CD4-positive, alpha-beta T cell (primary cell): Measurements from ENCODE around the gene RMDN2. TPM values are rescaled to one million over a fixed set of nuclear protein-coding genes. Genes with fewer than 3 reads are reported as not detected.
"Not testable (repeated sequence)": the region's sequence is repeated elsewhere in the genome, so short reads cannot be mapped to it uniquely, and the experiment has no call there.

Experiments
- ATAC-seq: fragments of 200-7000 bp; cut with Tn5 transposase; one replicate; pipeline ENCODE4 v1.10.0; 2022; ENCODE audit warnings: mild to moderate bottlenecking; ENCODE audit not compliant: poor library complexity
- CTCF ChIA-PET: fragments of 350-600 bp; sonication (Branson Sonifier 250); formaldehyde crosslinking; loops from one replicate; lab custom pipeline; 2021; ENCODE audit warnings: antibody characterized with exemption, inconsistent platforms; lab: Charles Lee
- POLR2A ChIA-PET: fragments of 350-600 bp; sonication (Branson Sonifier 250); formaldehyde crosslinking; loops from one replicate; lab custom pipeline; 2021; ENCODE audit warnings: antibody characterized with exemption, inconsistent platforms; lab: Charles Lee
- DNase-seq, 14 experiments: peaks; one replicate each; pipeline ENCODE4 v3.0.0-alpha.2; 2013 to 2020; ENCODE audit warnings: mixed read lengths in 2 of 14
- H3K27ac ChIP-seq, 2 donors: one replicate each; pipeline versions ENCODE4 v1.5.1 to v1.7.0; 2013; ENCODE audit warnings: low read length in 2 of 2, low read depth in 1 of 2, mild to moderate bottlenecking in 1 of 2
- H3K27me3 ChIP-seq, 2 experiments: 1 replicate in 1 of 2; 2 replicates in 1 of 2; pipeline versions ENCODE4 v1.6.1 to v1.7.0; 2013; ENCODE audit warnings: low read length in 2 of 2, control low read depth in 1 of 2, mild to moderate bottlenecking in 1 of 2, moderate library complexity in 1 of 2; ENCODE audit not compliant: insufficient read depth in 2 of 2, control insufficient read depth in 1 of 2
- H3K36me3 ChIP-seq: one replicate; pipeline ENCODE4 v1.6.1; 2013; ENCODE audit warnings: low read length, control low read depth; ENCODE audit not compliant: insufficient read depth
- H3K4me1 ChIP-seq: one replicate; pipeline ENCODE4 v1.6.1; 2013; ENCODE audit warnings: low read length, control low read depth; ENCODE audit not compliant: insufficient read depth
- H3K4me3 ChIP-seq: one replicate; pipeline ENCODE4 v1.5.1; 2013; ENCODE audit warnings: mild to moderate bottlenecking, low read length, moderate library complexity
- H3K9me3 ChIP-seq, 2 experiments: 1 replicate in 1 of 2; 2 replicates in 1 of 2; pipeline versions ENCODE4 v1.6.1 to v1.7.0; 2013; ENCODE audit warnings: low read length in 2 of 2, mild to moderate bottlenecking in 2 of 2, control low read depth in 1 of 2, moderate library complexity in 1 of 2; ENCODE audit not compliant: control insufficient read depth in 1 of 2, insufficient read depth in 1 of 2
- H3K27ac Mint-ChIP-seq: one replicate; pipeline ENCODE4 v1.8.0; 2020; ENCODE audit warnings: mixed read lengths
- H3K27me3 Mint-ChIP-seq: one replicate; pipeline ENCODE4 v1.8.0; 2021; ENCODE audit warnings: mixed read lengths
- H3K36me3 Mint-ChIP-seq: one replicate; pipeline ENCODE4 v1.8.0; 2021; ENCODE audit warnings: low read depth, mixed read lengths
- H3K4me1 Mint-ChIP-seq: one replicate; pipeline ENCODE4 v1.8.0; 2021; ENCODE audit warnings: low read depth, mixed read lengths
- H3K4me3 Mint-ChIP-seq: one replicate; pipeline ENCODE4 v1.8.0; 2020; ENCODE audit warnings: mild to moderate bottlenecking, mixed read lengths
- H3K9me3 Mint-ChIP-seq: one replicate; pipeline ENCODE4 v1.8.0; 2020; ENCODE audit warnings: mixed read lengths
- intact Hi-C, 2 experiments: fragments of 100-400 bp; cut with DNase I in 1 of 2; cut with micrococcal nuclease in 1 of 2; formaldehyde crosslinking; loops; one replicate each; pipeline versions ENCODE4 v1.15.1 to v1.9.0; 2023 to 2025; cut with DNase I, micrococcal nuclease
- total RNA-seq, 174 experiments: library from RNA in 2 of 174; stranded (reverse) in 2 of 174; gene quantifications; one replicate each; pipeline ENCODE4 v1.2.3 and lab custom pipeline; 2021 to 2026
- TF ChIP-seq, protein P1 (sequence below): fragments of 200-600 bp; IDR thresholded peaks from one replicate; pipeline ENCODE4 v1.8.0; 2022; ENCODE audit warnings: antibody characterized with exemption, mild to moderate bottlenecking

The RMDN2 gene
- total RNA-seq, 2 experiments from 2014 or later: 2.4 to 3.3 TPM

DNA sequence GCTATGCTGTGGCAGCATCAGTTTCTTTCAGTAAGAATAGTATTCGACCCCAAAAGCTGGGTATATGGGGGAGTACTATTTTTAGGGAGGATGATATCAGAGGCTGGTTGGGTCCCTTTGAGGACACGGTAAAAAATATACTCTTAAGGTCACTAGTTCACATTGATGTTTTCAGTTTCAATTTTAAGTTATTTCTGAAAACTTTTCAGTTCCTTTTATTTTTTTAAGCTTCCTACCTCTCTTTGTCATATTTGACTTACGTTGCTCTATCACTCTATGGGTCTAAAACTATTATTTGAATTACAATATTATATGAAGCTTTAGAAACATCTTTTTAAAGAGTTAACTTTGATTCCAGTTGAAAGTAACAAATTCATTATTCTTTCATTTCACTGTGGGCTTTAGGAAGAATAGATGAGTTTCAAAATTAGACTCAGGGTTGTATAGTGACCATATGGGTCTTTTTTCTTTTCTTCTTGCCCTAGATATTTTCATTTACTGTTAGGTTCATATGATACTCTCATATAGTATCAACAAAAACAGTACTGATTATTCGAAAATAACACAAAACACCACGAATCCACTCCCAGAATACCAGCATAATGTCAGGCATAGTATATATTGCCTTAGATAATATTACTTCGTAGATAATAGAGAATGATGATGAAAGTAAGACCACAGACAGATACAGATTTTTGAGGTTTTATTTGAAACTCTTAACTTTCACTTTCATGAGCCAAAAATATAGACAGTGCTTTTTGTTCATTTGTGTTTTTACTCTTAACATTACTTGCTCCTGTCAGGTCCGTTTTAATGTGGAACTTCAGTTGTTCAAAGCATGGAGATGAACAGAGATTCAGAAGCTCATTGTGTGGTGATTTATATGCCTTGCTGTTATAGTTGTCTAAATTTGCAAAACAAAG is 9.8 kb downstream of the RMDN2 start:
- Mint-ChIP-seq H3K27ac (peak overlapping the region; percentile 25), H3K4me3 (peak overlapping the region; percentile 75)

DNA sequence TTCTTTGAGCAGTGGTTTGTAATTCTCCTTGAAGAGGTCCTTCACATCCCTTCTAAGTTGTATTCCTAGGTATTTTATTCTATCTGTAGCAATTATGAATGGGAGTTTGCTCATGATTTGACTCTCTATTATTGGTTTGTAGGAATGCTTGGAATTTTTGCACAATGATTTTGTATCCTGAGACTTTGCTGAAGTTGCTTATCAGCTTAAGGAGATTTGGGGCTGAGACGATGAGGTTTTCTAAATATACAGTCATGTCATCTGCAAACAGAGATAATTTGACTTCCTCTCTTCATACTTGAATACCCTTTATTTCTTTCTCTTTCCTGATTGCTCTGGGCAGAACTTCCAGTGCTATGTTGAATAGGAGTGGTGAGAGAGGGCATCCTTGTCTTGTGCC is 12.5 kb downstream of the RMDN2 start:
- POLR2A ChIA-PET, H3K27ac ChIP-seq: not testable (repeated sequence)

More for the DNA sequence above, 9.8 kb downstream of the RMDN2 start:
- POLR2A ChIA-PET: interaction anchor here (2.1 kb wide), 1 partner anchor 10 kb away, joined by 17 read pairs; the partner anchor contains the start of gene RMDN2
- Mint-ChIP-seq H3K36me3 (peaks cover 22% of the 10 kb centered on the region), H3K27me3 (no peaks in the 10 kb centered on the region), H3K4me1 (peaks cover 50% of the 10 kb centered on the region), H3K9me3 (peaks cover 13% of the 10 kb centered on the region)
- ATAC-seq: no peak
- peaks cover 4% of the 10 kb centered on the region for H3K4me1 ChIP-seq
- H3K27me3 ChIP-seq: no peaks in the 10 kb centered on the region
- no peak overlapping the region for H3K27ac ChIP-seq
- peak in 1 of 14 experiments; percentile 31 for DNase-seq
- no peaks in the 10 kb centered on the region for H3K36me3 ChIP-seq
- peak overlapping the region; percentile 7 for H3K4me3 ChIP-seq
- H3K9me3 ChIP-seq: no peaks in the 10 kb centered on the region
- intact Hi-C loops: no loop called here
- TF ChIP-seq, protein P1, sequence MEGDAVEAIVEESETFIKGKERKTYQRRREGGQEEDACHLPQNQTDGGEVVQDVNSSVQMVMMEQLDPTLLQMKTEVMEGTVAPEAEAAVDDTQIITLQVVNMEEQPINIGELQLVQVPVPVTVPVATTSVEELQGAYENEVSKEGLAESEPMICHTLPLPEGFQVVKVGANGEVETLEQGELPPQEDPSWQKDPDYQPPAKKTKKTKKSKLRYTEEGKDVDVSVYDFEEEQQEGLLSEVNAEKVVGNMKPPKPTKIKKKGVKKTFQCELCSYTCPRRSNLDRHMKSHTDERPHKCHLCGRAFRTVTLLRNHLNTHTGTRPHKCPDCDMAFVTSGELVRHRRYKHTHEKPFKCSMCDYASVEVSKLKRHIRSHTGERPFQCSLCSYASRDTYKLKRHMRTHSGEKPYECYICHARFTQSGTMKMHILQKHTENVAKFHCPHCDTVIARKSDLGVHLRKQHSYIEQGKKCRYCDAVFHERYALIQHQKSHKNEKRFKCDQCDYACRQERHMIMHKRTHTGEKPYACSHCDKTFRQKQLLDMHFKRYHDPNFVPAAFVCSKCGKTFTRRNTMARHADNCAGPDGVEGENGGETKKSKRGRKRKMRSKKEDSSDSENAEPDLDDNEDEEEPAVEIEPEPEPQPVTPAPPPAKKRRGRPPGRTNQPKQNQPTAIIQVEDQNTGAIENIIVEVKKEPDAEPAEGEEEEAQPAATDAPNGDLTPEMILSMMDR: no peak
- CTCF ChIA-PET: no interaction called here

DNA sequence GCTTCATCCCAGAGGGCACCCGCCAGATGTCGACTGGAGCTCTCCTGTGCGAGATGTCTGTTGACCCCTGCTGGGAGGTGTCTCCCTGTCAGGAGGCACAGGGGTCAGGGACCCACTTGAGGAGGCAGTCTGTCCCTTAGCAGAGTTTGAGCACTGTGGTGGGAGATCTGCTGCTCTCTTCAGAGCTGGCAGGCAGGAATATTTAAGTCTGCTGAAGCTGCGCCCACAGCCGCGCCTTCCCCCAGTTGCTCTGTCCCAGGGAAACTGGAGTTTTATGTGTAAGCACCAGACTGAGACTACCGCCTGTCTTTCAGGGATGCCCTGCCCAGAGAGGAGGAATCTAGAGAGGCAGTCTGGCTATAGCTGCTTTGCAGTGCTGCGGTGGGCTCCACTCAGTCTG is 16.2 kb downstream of the RMDN2 start:
- CTCF ChIA-PET, POLR2A ChIA-PET, H3K4me3 ChIP-seq, H3K27ac Mint-ChIP-seq, ATAC-seq, intact Hi-C loops, H3K27me3 Mint-ChIP-seq, DNase-seq, H3K4me3 Mint-ChIP-seq, H3K4me1 ChIP-seq, H3K36me3 ChIP-seq, H3K27me3 ChIP-seq, H3K27ac ChIP-seq: not testable (repeated sequence)
- H3K9me3 Mint-ChIP-seq: peaks cover 19% of the 10 kb centered on the region
- H3K4me1 Mint-ChIP-seq: peaks cover 17% of the 10 kb centered on the region
- peaks cover 28% of the 10 kb centered on the region for H3K36me3 Mint-ChIP-seq
- peaks cover 0 to 11% of the 10 kb centered on the region in 2 experiments for H3K9me3 ChIP-seq

More for the DNA sequence above, 12.5 kb downstream of the RMDN2 start:
- Mint-ChIP-seq H3K36me3 (peaks cover 28% of the 10 kb centered on the region), H3K4me1 (peaks cover 42% of the 10 kb centered on the region), H3K9me3 (peaks cover 19% of the 10 kb centered on the region)
- H3K4me1 ChIP-seq, intact Hi-C loops, CTCF ChIA-PET, H3K27me3 Mint-ChIP-seq, H3K4me3 Mint-ChIP-seq, H3K27me3 ChIP-seq, ATAC-seq, H3K27ac Mint-ChIP-seq, H3K36me3 ChIP-seq, DNase-seq, H3K4me3 ChIP-seq: not testable (repeated sequence)
- peaks cover 0 to 11% of the 10 kb centered on the region in 2 experiments for H3K9me3 ChIP-seq

DNA sequence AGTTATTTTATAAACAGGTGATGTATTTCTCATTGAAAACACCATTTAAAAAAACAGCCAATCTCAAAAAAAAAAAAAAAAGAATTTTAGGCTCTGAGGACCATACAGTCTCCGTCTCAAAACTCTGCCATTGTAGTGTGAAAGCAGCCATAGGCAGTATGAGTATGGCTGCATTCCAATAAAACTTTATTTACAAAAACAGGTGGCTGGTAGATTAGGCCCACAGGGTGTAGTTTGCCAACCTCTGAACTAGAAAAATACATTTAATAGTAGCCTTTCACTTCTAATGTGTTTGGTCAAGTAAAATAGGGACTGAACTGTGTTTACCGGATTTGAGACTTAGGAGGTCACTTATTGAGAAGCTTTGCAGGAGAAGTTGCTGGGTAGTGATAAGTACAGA is 19.2 kb downstream of the RMDN2 start:
- Mint-ChIP-seq H3K27me3 (no peaks in the 10 kb centered on the region), H3K4me1 (no peaks in the 10 kb centered on the region), H3K9me3 (peaks cover 8% of the 10 kb centered on the region), H3K27ac (no peak overlapping the region), H3K36me3 (peaks cover 10% of the 10 kb centered on the region), H3K4me3 (no peak overlapping the region)
- no peak for ATAC-seq
- Histone ChIP-seq H3K36me3 (no peaks in the 10 kb centered on the region), H3K9me3 (peaks cover 0 to 11% of the 10 kb centered on the region in 2 experiments), H3K27me3 (peaks cover 0 to 2% of the 10 kb centered on the region in 2 experiments), H3K27ac (no peak overlapping the region), H3K4me1 (no peaks in the 10 kb centered on the region), H3K4me3 (no peak overlapping the region)
- POLR2A ChIA-PET: no interaction called here
- DNase-seq: no peak
- TF ChIP-seq, protein P1: no peak
- intact Hi-C loops: no loop called here
- CTCF ChIA-PET: no interaction called here
